Upper lobe of right lung (tissue), 1 donor: ENCODE data around the gene CTTN. TPM values are rescaled to one million over a fixed set of nuclear protein-coding genes. Genes with fewer than 3 reads are reported as not detected.
A peak's percentile ranks its signal among the peaks of the same experiment; 100 is the strongest.

Source experiments
- ATAC-seq: fragments of 200-7000 bp; cut with Tn5 transposase; one replicate; pipeline ENCODE4 v1.9.1; 2020; ENCODE audit warnings: mild to moderate bottlenecking, moderate library complexity
- DNase-seq: peaks from one replicate; pipeline ENCODE4 v3.0.0-alpha.2; 2020
- H3K27ac ChIP-seq: fragments of 200-600 bp; one replicate; pipeline ENCODE4 v1.8.0; 2022
- H3K27me3 ChIP-seq: fragments of 200-600 bp; one replicate; pipeline ENCODE4 v1.8.0; 2022; ENCODE audit warnings: mild to moderate bottlenecking
- H3K36me3 ChIP-seq: fragments of 200-600 bp; one replicate; pipeline ENCODE4 v1.8.0; 2022
- H3K4me1 ChIP-seq: fragments of 200-600 bp; one replicate; pipeline ENCODE4 v1.8.0; 2022
- H3K4me3 ChIP-seq: fragments of 200-600 bp; one replicate; pipeline ENCODE4 v1.8.0; 2022; ENCODE audit warnings: mild to moderate bottlenecking
- H3K9me3 ChIP-seq: fragments of 200-600 bp; one replicate; pipeline ENCODE4 v1.8.0; 2022
- intact Hi-C: fragments of 100-400 bp; cut with DNase I; formaldehyde crosslinking; loops from one replicate; pipeline ENCODE4 v1.11.0; 2022
- total RNA-seq: library from RNA; stranded (reverse); fragmentation: NEBNext Ultra II Directional; extraction: Animal tissue kit (Norgen Biotek cat#: 25700); gene quantifications from one replicate; pipeline ENCODE4 v1.2.1, GENCODE V29; 2021
- TF ChIP-seq, protein P1 (sequence below): fragments of 200-600 bp; IDR thresholded peaks from one replicate; pipeline ENCODE4 v1.8.0; 2022; ENCODE audit warnings: antibody characterized with exemption
- donor health status: DM: no; HTN: yes; CAD: no; lungs with severe emphysema.

Gene CTTN
- total RNA-seq, 1 donor from 2014 or later, result 177 TPM

DNA sequence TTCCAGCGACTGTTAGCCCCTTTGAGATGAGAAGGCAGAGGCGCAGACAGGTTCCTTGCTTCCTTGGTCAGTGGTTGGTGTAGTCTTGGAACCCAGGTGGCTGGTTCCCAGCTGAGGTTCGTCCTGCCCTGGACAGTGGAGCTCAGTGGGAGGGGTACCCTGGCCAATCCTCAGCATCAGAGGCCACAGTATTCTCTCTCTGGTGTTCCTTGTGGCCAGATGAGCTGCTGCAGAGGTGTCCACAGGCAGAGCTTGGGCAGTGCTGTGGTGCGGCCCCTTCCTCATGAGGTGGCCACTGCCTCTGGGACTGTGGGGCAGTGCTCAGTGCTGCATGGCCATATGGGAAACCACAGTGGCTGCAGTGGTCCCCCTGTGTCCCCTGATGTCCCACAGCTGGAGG is 61.8 kb downstream of the CTTN start:
- peaks cover 15% of the 10 kb centered on the region for H3K27me3 ChIP-seq

GRCh38 chr11:70460964-70461363 is 62.6 kb downstream of the CTTN start:
- Histone ChIP-seq H3K4me1 (no peaks in the 10 kb centered on the region), H3K27ac (no peak overlapping the region), H3K36me3 (no peaks in the 10 kb centered on the region), H3K4me3 (no peak overlapping the region), H3K9me3 (no peaks in the 10 kb centered on the region), H3K27me3 (peaks cover 15% of the 10 kb centered on the region)
- intact Hi-C loops, result loop anchor here (10.0 kb wide), 1 partner anchor 304 kb away; no protein-coding TSS in a partner anchor
- no peak for ATAC-seq
- TF ChIP-seq, protein P1, sequence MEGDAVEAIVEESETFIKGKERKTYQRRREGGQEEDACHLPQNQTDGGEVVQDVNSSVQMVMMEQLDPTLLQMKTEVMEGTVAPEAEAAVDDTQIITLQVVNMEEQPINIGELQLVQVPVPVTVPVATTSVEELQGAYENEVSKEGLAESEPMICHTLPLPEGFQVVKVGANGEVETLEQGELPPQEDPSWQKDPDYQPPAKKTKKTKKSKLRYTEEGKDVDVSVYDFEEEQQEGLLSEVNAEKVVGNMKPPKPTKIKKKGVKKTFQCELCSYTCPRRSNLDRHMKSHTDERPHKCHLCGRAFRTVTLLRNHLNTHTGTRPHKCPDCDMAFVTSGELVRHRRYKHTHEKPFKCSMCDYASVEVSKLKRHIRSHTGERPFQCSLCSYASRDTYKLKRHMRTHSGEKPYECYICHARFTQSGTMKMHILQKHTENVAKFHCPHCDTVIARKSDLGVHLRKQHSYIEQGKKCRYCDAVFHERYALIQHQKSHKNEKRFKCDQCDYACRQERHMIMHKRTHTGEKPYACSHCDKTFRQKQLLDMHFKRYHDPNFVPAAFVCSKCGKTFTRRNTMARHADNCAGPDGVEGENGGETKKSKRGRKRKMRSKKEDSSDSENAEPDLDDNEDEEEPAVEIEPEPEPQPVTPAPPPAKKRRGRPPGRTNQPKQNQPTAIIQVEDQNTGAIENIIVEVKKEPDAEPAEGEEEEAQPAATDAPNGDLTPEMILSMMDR, result no peak
- DNase-seq, result peak; percentile 35

More for the DNA sequence above, 61.8 kb downstream of the CTTN start:
- DNase-seq, result no peak
- no peaks in the 10 kb centered on the region for H3K9me3 ChIP-seq
- no peaks in the 10 kb centered on the region for H3K36me3 ChIP-seq
- TF ChIP-seq, protein P1, result no peak
- intact Hi-C loops, result loop anchor here (10.0 kb wide), 1 partner anchor 305 kb away; no protein-coding TSS in a partner anchor
- H3K4me1 ChIP-seq, result no peaks in the 10 kb centered on the region
- H3K27ac ChIP-seq, result no peak overlapping the region
- ATAC-seq, result peak; percentile 19
- no peak overlapping the region for H3K4me3 ChIP-seq

DNA sequence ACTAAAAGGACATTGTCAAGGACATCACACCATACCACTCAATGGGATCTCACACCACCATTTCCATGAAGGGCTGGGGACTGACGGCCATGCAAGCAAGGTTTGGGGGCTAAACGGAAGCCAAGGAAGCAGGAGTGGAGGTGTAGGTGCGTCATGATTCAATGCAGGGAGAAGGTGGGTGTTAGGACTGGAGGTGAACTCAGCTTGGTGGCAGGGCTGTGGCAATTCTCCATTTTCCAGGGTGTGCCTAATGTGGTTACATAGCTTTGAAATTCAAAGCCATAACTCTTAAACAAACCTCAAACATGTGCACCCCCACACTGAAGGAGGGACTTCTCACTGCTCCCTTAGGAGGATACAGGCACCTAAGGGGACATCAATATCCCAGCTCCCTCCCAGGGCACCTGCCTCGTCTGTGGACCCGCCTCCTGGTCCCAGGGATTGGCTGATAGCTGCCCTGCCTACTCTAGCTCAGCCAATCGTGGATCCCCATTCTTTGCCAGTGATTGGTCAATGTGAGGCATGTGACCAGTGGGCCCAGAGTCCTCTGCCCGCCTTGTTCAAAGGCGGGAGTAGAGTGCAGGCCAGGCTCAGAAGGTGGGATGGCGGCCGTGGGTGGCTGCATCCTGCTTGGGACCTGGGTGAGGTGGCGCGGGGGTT is 64.6 kb downstream of the CTTN start:
- DNase-seq, result no peak
- Histone ChIP-seq H3K9me3 (no peaks in the 10 kb centered on the region), H3K27me3 (peaks cover 15% of the 10 kb centered on the region), H3K36me3 (no peaks in the 10 kb centered on the region), H3K4me3 (no peak overlapping the region), H3K27ac (no peak overlapping the region), H3K4me1 (no peaks in the 10 kb centered on the region)
- TF ChIP-seq, protein P1, result no peak
- ATAC-seq, result no peak
- intact Hi-C loops, result loop anchor here (10.0 kb wide), 1 partner anchor 302 kb away; no protein-coding TSS in a partner anchor

- H3K36me3 ChIP-seq, result no peaks in the 10 kb centered on the region
- no peaks in the 10 kb centered on the region for H3K9me3 ChIP-seq
- ATAC-seq (no peak), DNase-seq (peak; percentile 61)
- H3K27me3 ChIP-seq, result peaks cover 15% of the 10 kb centered on the region
- TF ChIP-seq, protein P1, result no peak
- intact Hi-C loops, result loop anchor here (10.0 kb wide), 1 partner anchor 301 kb away; no protein-coding TSS in a partner anchor
- H3K4me1 ChIP-seq, result no peaks in the 10 kb centered on the region
- H3K27ac ChIP-seq, result no peak overlapping the region
- no peak overlapping the region for H3K4me3 ChIP-seq
These were observed 65.3 kb downstream of the CTTN start for GRCh38 chr11:70463478-70464255.

DNA sequence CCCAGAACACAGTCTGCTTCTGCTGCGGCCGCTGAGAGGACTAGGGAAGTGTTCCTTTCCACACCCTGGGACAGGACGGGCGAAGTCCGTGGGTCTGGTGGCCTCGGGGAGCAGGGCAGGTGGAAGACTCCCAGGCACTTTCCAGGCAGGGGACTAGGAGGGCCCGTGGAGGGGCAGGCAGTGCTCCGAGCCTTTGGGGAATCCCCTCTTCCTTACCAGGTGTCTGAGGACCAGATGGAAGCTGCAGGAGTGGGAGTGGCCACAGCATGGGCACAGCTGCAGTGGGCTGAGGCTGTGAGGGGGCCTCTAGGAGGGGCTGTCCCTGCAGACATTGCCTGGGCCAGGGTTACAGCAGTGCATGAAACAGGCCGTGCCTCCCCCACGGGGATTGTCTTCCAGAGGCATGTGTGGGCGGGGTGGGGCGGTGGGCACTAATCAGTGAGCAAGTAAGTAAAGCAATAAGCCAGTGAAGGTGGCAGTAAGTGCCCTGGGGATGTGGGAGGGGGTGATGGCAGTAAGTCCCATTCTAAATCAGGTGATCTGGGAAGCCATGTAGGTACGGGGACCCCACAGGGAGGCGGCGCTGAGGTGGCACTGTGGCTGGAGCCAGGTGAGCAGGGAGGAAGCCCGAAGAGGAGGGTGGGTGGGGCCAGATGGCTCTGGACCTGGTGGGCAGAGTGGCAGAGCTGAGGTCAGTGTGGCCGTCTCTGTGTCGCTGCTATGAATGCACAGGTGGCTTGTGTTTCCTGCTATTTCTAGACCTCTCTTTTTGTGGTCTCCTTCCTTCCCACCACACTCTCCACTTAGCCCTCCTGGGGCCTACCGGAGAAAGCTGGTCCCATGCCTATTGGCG is 66.4 kb downstream of the CTTN start:
- peak; percentile 62 for DNase-seq
- Histone ChIP-seq H3K4me1 (no peaks in the 10 kb centered on the region), H3K9me3 (no peaks in the 10 kb centered on the region), H3K36me3 (no peaks in the 10 kb centered on the region), H3K27me3 (peaks cover 15% of the 10 kb centered on the region), H3K27ac (no peak overlapping the region), H3K4me3 (no peak overlapping the region)
- intact Hi-C loops, result loop anchor here (10.0 kb wide), 1 partner anchor 300 kb away; no protein-coding TSS in a partner anchor
- TF ChIP-seq, protein P1, result no peak
- no peak for ATAC-seq
